Gastrocnemius medialis (tissue), 4 donors: ENCODE measurements around the gene LPCAT1. TPM values are rescaled to one million over a fixed set of nuclear protein-coding genes. Genes with fewer than 3 reads are reported as not detected.

ENCODE experiments used
- ATAC-seq, 2 donors: fragments of 150-250 bp; one replicate each; pipeline ENCODE4 v1.9.1; 2016
- DNase-seq, 2 donors: peaks; one replicate each; pipeline ENCODE4 v3.0.0-alpha.2; 2019
- H3K27ac ChIP-seq, 4 donors: fragments of 200-600 bp; sonication (generic); 1 replicate in 1 of 4; 2 replicates in 3 of 4; pipeline ENCODE4 v1.5.1; 2016 to 2018; ENCODE audit warnings: mild to moderate bottlenecking in 2 of 4, moderate library complexity in 1 of 4
- H3K27me3 ChIP-seq, 3 donors: fragments of 200-600 bp; sonication (generic) in 2 of 3; 1 replicate in 1 of 3; 2 replicates in 2 of 3; pipeline versions ENCODE4 v1.5.1 to v1.6.0; 2016 to 2019; ENCODE audit warnings: mild to moderate bottlenecking in 1 of 3, moderate library complexity in 1 of 3
- H3K36me3 ChIP-seq, 2 donors: fragments of 200-600 bp; sonication (generic) in 1 of 2; one replicate each; pipeline ENCODE4 v1.5.1; 2017 to 2018
- H3K4me1 ChIP-seq, 2 donors: fragments of 200-600 bp; sonication (generic) in 1 of 2; one replicate each; pipeline ENCODE4 v1.5.1; 2016 to 2017; ENCODE audit warnings: mild to moderate bottlenecking in 2 of 2
- H3K4me3 ChIP-seq, 4 donors: fragments of 200-600 bp; sonication (generic) in 3 of 4; 1 replicate in 1 of 4; 2 replicates in 3 of 4; pipeline ENCODE4 v1.5.1; 2016 to 2019; ENCODE audit warnings: mild to moderate bottlenecking in 2 of 4
- H3K9me3 ChIP-seq, 3 donors: fragments of 200-600 bp; sonication (generic) in 2 of 3; 1 replicate in 1 of 3; 2 replicates in 2 of 3; pipeline ENCODE4 v1.5.1; 2016 to 2019
- CTCF ChIP-seq, 5 experiments: fragments of 450-650 bp in 3 of 5; fragments of 200-600 bp in 2 of 5; sonication (generic) in 2 of 5; IDR thresholded peaks in 4 of 5; conservative IDR thresholded peaks in 1 of 5; 1 replicate in 4 of 5; 2 replicates in 1 of 5; pipeline ENCODE4 v1.5.1; 2016 to 2019; ENCODE audit warnings: antibody characterized with exemption in 5 of 5, mild to moderate bottlenecking in 3 of 5, moderate library complexity in 3 of 5
- POLR2A ChIP-seq, 2 donors: fragments of 450-650 bp; IDR thresholded peaks; one replicate each; pipeline ENCODE4 v1.6.1; 2017; ENCODE audit warnings: antibody characterized with exemption in 2 of 2, mild to moderate bottlenecking in 2 of 2, moderate library complexity in 2 of 2
- in situ Hi-C, 4 donors: fragments of 200-750 bp; cut with MboI; loops; one replicate each; pipeline versions ENCODE4 v1.15.0 to v1.8.0; 2017; ENCODE audit warnings: low sequenced_read_pairs in 4 of 4
- intact Hi-C: fragments of 100-400 bp; cut with DNase I; formaldehyde crosslinking; loops from one replicate; pipeline ENCODE4 v1.15.1; 2023; ENCODE audit warnings: low total_unique reads
- total RNA-seq, 4 donors: library from RNA; depleted of rRNA; stranded (reverse); fragments of >200 nt; gene quantifications; one replicate each; pipeline versions ENCODE4 v1.1.0 to v1.2.3, GENCODE V29; 2016

Gene LPCAT1
- total RNA-seq, 4 donors from 2014 or later = 1.4 to 9.2 (median 4.2) TPM

GRCh38 chr5:1521671-1522600, 1.8 kb downstream of the LPCAT1 start:
- peaks cover 0 to 10% of the 10 kb centered on the region in 2 donors for H3K4me1 ChIP-seq
- no peaks in the 10 kb centered on the region for H3K36me3 ChIP-seq
- peaks cover 0 to 6% (median 5%) of the 10 kb centered on the region in 3 donors for H3K27me3 ChIP-seq
- in situ Hi-C loops = no loop called here
- peak overlapping the region in 2 of 4 donors; percentile 69 to 89 for H3K4me3 ChIP-seq
- intact Hi-C loops = no loop called here
- no peak for TF ChIP-seq CTCF (IDR thresholded peaks at IDR 0.05 in 4 of 5, conservative IDR thresholded peaks at IDR 0.05 in 1 of 5)
- no peak for TF ChIP-seq POLR2A (IDR thresholded peaks at IDR 0.05)
- H3K9me3 ChIP-seq = no peaks in the 10 kb centered on the region
- no peak for ATAC-seq
- DNase-seq = peak in 1 of 2 donors; percentile 9
- no peak overlapping the region for H3K27ac ChIP-seq

- no peak overlapping the region for H3K4me3 ChIP-seq
- no peak overlapping the region for H3K27ac ChIP-seq
- intact Hi-C loops (no loop called here), in situ Hi-C loops (no loop called here)
- TF ChIP-seq POLR2A (IDR thresholded peaks at IDR 0.05) (no peak), CTCF (IDR thresholded peaks at IDR 0.05 in 4 of 5, conservative IDR thresholded peaks at IDR 0.05 in 1 of 5) (no peak)
- H3K4me1 ChIP-seq = peaks cover 0 to 10% of the 10 kb centered on the region in 2 donors
- H3K27me3 ChIP-seq = peaks cover 0 to 6% (median 5%) of the 10 kb centered on the region in 3 donors
- ATAC-seq (no peak), DNase-seq (no peak)
- H3K36me3 ChIP-seq = no peaks in the 10 kb centered on the region
- H3K9me3 ChIP-seq = no peaks in the 10 kb centered on the region
Measured at GRCh38 chr5:1520791-1521453, 2.8 kb downstream of the LPCAT1 start.

GRCh38 chr5:1519631-1520210, 4.0 kb downstream of the LPCAT1 start:
- Histone ChIP-seq H3K27ac (no peak overlapping the region), H3K27me3 (peaks cover 0 to 6% (median 5%) of the 10 kb centered on the region in 3 donors), H3K4me1 (peaks cover 0 to 10% of the 10 kb centered on the region in 2 donors), H3K9me3 (no peaks in the 10 kb centered on the region), H3K36me3 (no peaks in the 10 kb centered on the region), H3K4me3 (no peak overlapping the region)
- in situ Hi-C loops (no loop called here), intact Hi-C loops (no loop called here)
- DNase-seq (peak in 1 of 2 donors; percentile 7), ATAC-seq (no peak)
- no peak for TF ChIP-seq CTCF (IDR thresholded peaks at IDR 0.05 in 4 of 5, conservative IDR thresholded peaks at IDR 0.05 in 1 of 5)
- no peak for TF ChIP-seq POLR2A (IDR thresholded peaks at IDR 0.05)

- Histone ChIP-seq H3K27me3 (peaks cover 0 to 6% (median 5%) of the 10 kb centered on the region in 3 donors), H3K4me1 (peaks cover 0 to 8% of the 10 kb centered on the region in 2 donors), H3K9me3 (no peaks in the 10 kb centered on the region), H3K36me3 (no peaks in the 10 kb centered on the region), H3K4me3 (no peak overlapping the region), H3K27ac (no peak overlapping the region)
- in situ Hi-C loops (no loop called here), intact Hi-C loops (no loop called here)
- ATAC-seq (no peak), DNase-seq (peak in 1 of 2 donors; percentile 5)
- no peak for TF ChIP-seq POLR2A (IDR thresholded peaks at IDR 0.05)
- no peak for TF ChIP-seq CTCF (IDR thresholded peaks at IDR 0.05 in 4 of 5, conservative IDR thresholded peaks at IDR 0.05 in 1 of 5)
Measured at GRCh38 chr5:1517838-1518237, 5.9 kb downstream of the LPCAT1 start.
